HG03571 (cell line): ENCODE results near the gene KLHDC7A.

ENCODE experiments used
- ATAC-seq: cut with Tn5 transposase; IDR thresholded peaks from one replicate; pipeline ENCODE4 v1.9.1; 2021; ENCODE audit not compliant: unreplicated experiment

KLHDC7A gene

DNA sequence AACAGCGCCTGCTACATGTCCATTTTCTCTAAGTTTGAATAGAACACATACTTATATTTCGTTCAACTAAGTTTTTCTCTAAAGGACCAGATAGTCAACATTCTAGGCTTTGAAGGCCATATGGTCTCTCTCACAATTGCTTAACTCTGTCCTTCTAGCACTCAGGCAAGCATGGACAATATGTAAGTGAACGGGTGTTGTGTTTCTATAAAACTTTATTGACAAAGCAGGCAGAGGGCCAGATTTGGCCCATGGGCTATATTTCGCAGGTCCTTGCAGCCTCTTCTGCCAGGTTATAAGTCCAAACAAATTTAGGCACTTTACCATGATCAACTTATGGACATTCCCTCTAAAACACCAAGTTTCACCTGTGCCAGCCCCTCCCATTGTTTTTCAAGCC lies 21.1 kb downstream of the KLHDC7A start:
- no peak for ATAC-seq

DNA sequence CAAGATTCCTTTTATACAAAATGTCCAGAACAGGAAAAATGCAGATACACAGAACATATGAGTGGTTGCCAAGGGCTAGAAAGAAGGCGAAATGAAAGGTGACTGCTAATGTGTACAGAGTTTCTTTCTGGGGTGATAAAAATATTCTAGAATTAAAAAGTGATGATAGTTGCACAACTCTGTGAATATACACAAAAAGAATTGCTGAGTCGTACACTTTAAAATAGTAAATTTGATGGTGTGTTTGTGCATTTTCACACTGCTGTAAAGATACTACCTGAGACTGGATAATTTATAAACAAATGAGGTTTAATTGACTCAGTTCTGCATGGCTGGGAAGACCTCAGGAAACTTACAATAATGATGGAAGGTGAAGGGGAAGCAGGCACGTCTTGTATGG lies 23.9 kb downstream of the KLHDC7A start:
- ATAC-seq: no peak

GRCh38 chr1:18505666-18506065 lies 24.9 kb downstream of the KLHDC7A start:
- ATAC-seq: no peak

- ATAC-seq: no peak
Observed at GRCh38 chr1:18508084-18508483, 27.4 kb downstream of the KLHDC7A start.

GRCh38 chr1:18511149-18511873 lies 30.6 kb downstream of the KLHDC7A start:
- ATAC-seq: no peak

DNA sequence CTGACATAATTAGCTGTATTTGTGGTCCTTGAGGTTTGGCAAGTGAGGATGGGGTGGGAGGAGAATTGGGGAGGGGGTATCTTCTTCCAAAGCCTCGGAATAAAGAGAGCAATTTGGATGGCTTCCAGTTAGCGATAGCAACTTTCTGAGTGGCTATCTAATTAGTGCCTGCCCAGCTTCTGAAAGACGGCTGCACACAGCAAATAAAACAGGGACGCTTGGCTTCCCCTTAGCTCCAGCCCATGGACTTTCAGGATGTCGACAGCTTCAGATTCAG lies 31.1 kb downstream of the KLHDC7A start:
- no peak for ATAC-seq

DNA sequence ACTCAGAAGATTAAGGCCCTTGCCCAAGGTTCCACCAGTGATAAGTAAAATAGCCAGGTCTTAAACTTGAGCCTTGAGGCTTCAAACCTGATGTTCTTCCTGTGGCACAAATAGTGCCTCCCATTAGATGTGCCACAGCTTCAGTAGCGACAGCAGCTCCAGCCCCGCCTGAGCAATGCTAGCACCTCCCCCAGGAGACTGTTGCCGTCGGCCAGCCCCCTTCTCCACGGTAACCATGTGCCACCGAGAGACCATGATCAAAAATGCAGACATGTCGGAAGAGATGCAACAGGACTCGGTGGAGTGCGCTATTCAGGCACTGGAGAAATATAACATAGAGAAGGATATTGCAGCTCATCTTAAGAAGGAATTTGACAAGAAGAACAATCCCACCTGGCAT lies 32.2 kb downstream of the KLHDC7A start:
- ATAC-seq: no peak

GRCh38 chr1:18513995-18514394 lies 33.3 kb downstream of the KLHDC7A start:
- no peak for ATAC-seq

GRCh38 chr1:18515120-18515667 lies 34.5 kb downstream of the KLHDC7A start:
- no peak for ATAC-seq

DNA sequence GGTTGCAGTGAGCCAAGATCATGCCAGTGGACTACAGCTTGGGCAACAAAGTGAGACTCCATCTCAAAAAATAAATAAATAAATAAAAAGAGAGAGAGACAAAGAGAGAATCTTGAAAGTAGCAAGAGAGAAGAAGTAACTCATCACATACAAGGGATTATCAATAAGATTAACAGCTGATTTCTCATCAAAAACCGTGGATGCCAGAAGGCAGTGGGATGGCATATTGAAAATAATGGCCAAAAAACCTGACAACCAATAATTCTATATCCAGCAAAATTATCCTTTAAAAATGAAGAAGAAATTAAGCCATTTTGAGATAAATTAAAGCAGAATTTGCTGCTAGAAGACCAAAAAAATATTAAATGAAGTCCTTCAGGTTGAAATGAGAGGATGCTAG lies 35.7 kb downstream of the KLHDC7A start:
- ATAC-seq: no peak

DNA sequence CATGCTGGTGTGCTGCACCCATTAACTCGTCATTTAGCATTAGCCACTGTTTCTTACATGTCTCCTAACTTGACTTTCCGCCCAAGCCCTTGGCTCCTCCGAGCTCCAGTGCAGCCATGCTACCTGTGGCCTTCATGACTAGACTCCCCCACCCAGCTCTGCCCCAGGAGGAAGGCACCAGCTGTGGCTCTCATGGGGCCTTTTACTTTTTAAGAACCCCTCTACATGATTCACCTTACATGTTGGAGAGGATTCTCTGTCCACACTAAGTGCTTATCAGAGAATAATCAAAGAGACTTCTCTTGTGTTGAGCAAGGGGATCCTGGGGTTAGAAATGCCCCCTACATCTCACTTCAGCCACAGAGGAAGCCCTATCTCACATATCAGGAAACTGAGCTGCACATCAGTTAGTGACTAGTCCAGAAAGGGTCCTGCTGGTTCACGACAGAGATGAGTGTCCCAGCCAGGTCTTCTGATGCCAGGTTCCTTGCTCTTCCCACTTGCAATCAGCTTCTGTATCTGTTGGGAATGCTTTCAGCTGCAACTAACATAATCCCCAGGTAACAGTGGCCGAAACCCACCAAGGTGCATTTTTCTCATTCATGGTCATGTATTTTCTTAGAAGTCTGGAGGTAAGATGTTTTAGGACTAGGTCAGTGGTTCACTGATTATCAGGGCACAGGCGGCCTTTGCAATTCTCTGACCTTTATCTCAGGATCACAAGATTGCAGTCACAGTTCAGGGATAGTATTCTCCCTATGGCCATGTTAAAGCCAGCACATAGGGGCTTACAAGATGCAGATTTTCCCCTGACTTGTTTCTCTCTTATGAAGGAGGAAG lies 45.9 kb downstream of the KLHDC7A start:
- ATAC-seq: no peak

DNA sequence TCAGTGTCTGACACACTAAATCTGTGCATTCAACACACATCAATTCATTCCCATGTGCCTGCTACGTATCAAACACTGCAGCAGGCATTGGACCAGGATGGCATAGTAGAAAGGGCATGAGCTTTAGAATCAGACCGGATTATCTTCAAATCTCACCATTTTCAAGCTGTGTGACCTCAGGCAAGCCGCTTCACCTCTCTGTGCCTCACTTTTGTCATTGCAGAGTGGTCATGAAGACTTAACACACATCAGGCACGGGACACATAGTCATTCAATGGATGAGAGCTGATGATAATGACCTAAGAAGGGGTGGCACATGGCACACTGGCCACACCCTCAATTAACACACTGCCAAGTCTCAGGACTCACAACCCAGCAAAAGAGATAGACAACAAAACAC lies 46.8 kb downstream of the KLHDC7A start:
- ATAC-seq: no peak

DNA sequence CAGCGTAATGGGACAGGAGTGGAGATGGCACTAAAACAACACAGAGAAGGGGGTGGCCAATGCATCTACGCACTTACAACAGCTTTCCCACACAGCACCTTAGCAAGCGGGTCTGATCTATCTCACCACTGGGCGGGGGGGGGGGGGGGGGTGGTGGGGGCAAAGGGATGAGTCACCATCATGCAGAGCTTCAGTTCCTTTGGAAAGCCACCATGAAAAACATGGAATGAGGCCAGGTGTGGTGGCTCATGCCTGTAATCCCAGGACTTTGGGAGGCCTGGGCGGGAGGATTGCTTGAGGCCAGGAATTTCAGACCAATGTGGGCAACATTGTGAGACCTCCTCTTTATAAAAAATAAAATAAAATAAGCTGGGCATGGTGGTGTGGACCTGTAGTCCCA lies 47.2 kb downstream of the KLHDC7A start:
- ATAC-seq: no peak

DNA sequence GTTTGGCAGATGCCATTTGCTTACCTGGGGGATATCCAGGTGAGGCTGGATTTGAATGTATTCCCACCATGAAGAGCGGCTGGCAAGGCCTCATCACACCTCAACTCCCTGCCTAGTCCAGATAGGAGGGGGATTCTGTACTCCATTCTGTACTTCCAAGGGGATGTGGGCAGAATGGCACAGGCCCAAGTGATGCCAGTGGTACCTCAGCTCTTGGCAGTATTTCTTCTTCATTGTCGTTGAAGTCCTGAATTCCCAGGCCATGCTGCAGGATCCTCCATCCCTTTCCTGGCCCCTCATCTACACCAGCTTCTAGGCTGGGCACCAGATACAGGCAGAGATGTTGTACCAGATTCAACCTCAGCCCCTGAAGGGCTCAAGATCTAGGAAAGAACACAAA lies 47.9 kb downstream of the KLHDC7A start:
- ATAC-seq: no peak

- ATAC-seq: no peak
Observed at GRCh38 chr1:18529714-18530113, 49.0 kb downstream of the KLHDC7A start.

DNA sequence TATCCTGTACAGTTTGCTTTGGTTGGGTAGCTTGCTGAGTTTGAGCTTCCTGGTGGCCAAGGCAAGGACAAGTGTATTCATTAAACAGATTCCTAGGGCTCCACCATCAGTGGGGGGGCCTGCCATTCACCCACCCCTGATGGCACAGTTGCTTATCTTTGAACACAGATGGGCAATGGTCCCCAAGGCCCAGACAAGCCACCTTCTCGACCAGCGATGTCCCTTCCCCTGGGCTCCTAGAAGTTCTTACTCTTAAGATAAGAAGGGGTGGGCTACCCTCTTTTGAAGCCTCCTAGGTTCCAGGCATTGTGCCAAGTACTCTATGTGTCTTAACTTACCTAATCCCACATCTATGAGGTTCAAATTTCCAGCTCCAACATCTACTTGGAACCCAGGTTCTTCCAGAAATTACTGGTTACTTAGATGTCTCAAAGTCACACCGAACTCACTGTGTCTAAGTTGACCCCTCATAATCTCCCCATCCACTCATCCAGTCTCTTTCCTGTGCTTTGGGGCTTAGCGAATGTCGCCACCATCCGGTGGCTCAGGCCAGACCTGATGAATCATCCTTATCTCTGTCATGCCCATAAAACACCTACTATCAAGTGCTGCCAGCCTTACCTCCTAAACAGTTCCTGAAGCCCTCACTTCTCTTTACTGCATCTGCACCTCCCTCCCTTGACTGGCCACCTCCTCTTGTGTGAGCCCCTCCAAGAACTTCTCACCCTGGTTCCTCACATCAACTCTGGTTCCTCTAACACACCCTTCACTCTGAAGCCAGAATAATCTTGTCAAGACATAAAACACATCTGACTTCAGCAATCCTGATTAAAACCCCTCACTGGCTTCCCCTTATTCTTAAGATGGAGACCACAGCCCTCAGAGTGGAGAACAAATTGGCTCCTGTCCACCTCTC lies 50.1 kb downstream of the KLHDC7A start:
- ATAC-seq: no peak

DNA sequence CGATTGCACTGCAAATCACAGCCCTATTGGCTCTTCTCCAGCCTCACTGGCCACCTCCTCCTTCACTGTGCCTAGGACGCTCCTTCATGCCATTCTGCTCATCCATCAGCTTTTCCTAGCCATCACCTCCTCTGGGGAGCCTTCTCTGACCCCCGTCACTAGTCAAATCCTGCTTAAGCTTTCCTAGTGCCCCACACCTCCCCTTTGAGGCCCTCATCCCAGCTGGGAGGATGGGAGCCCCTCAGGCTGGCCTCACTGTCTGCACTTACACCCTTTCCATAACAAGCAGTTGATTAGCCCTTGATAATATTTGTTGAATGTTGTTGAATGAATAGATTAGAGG lies 50.7 kb downstream of the KLHDC7A start:
- no peak for ATAC-seq

GRCh38 chr1:18532390-18533170 lies 51.9 kb downstream of the KLHDC7A start:
- ATAC-seq: no peak

GRCh38 chr1:18533259-18533658 lies 52.5 kb downstream of the KLHDC7A start:
- no peak for ATAC-seq

DNA sequence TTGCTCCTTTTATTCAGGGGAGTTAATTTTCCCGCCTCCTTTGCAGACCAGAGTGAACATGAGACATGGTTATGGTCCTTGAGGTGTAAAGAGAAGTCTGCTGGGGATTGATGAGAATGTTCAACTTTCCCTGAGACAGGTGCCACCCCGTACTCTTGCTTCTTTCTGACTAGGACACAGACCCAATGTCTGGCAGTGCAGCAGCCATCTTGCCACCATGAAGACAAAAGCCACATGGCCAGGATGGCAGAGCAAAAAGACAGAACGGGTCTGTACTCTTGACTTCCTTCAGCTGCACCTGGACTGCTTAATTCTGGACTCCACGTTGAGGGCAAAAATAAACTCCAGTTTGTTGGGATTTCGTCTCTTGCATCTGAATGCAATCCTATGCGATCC lies 54.1 kb downstream of the KLHDC7A start:
- no peak for ATAC-seq
